Subcutaneous abdominal adipose tissue (tissue), 5 donors: ENCODE results near the gene MAGI1.

Source experiments
- H3K27ac ChIP-seq: one replicate; pipeline ENCODE4 v1.7.0; 2013; ENCODE audit warnings: low read depth, mild to moderate bottlenecking, inconsistent platforms, low read length, moderate library complexity
- H3K27me3 ChIP-seq, 5 donors: one replicate each; pipeline ENCODE4 v1.7.0; 2013; ENCODE audit warnings: low read length in 5 of 5, inconsistent platforms in 1 of 5; ENCODE audit not compliant: control insufficient read depth in 5 of 5, insufficient read depth in 4 of 5
- H3K36me3 ChIP-seq, 5 donors: one replicate each; pipeline ENCODE4 v1.7.0; 2013; ENCODE audit warnings: low read length in 5 of 5; ENCODE audit not compliant: control insufficient read depth in 5 of 5, insufficient read depth in 5 of 5
- H3K4me1 ChIP-seq, 5 donors: one replicate each; pipeline ENCODE4 v1.7.0; 2013; ENCODE audit warnings: low read length in 5 of 5, mild to moderate bottlenecking in 3 of 5, moderate library complexity in 1 of 5; ENCODE audit not compliant: control insufficient read depth in 5 of 5, insufficient read depth in 5 of 5
- H3K4me3 ChIP-seq, 5 donors: one replicate each; pipeline ENCODE4 v1.7.0; 2013; ENCODE audit warnings: low read length in 5 of 5, low read depth in 1 of 5
- H3K9ac ChIP-seq, 5 donors: one replicate each; pipeline ENCODE4 v1.7.0; 2013; ENCODE audit warnings: low read length in 5 of 5, mild to moderate bottlenecking in 4 of 5, moderate library complexity in 3 of 5
- H3K9me3 ChIP-seq, 5 donors: one replicate each; pipeline ENCODE4 v1.7.0; 2013; ENCODE audit warnings: low read length in 5 of 5; ENCODE audit not compliant: control insufficient read depth in 5 of 5
- donor health status: healthy.
- donor health status: healthy.
- donor health status: healthy.
- donor health status: healthy.
- donor health status: healthy.

MAGI1 gene

GRCh38 chr3:65633018-65633638, 405.6 kb downstream of the MAGI1 start:
- no peaks in the 10 kb centered on the region for H3K9me3 ChIP-seq
- no peaks in the 10 kb centered on the region for H3K4me1 ChIP-seq
- H3K4me3 ChIP-seq, result no peak overlapping the region
- H3K27ac ChIP-seq, result no peak overlapping the region
- H3K27me3 ChIP-seq, result no peaks in the 10 kb centered on the region
- H3K36me3 ChIP-seq, result no peaks in the 10 kb centered on the region
- H3K9ac ChIP-seq, result no peak overlapping the region

GRCh38 chr3:65632414-65632813, 406.3 kb downstream of the MAGI1 start:
- H3K27ac ChIP-seq, result no peak overlapping the region
- no peak overlapping the region for H3K9ac ChIP-seq
- H3K27me3 ChIP-seq, result no peaks in the 10 kb centered on the region
- H3K36me3 ChIP-seq, result no peaks in the 10 kb centered on the region
- H3K4me1 ChIP-seq, result no peaks in the 10 kb centered on the region
- H3K9me3 ChIP-seq, result no peaks in the 10 kb centered on the region
- no peak overlapping the region for H3K4me3 ChIP-seq

- Histone ChIP-seq H3K27ac (no peak overlapping the region), H3K9ac (no peak overlapping the region)
Measured at GRCh38 chr3:65628978-65629377, 409.7 kb downstream of the MAGI1 start.

GRCh38 chr3:65627062-65627461, 411.7 kb downstream of the MAGI1 start:
- H3K9me3 ChIP-seq, result no peaks in the 10 kb centered on the region
- H3K9ac ChIP-seq, result no peak overlapping the region
- no peaks in the 10 kb centered on the region for H3K36me3 ChIP-seq
- H3K4me3 ChIP-seq, result no peak overlapping the region
- H3K4me1 ChIP-seq, result no peaks in the 10 kb centered on the region
- H3K27me3 ChIP-seq, result no peaks in the 10 kb centered on the region
- H3K27ac ChIP-seq, result no peak overlapping the region

More at GRCh38 chr3:65628978-65629377, 409.7 kb downstream of the MAGI1 start:
- no peaks in the 10 kb centered on the region for H3K27me3 ChIP-seq
- H3K4me1 ChIP-seq, result no peaks in the 10 kb centered on the region
- no peaks in the 10 kb centered on the region for H3K36me3 ChIP-seq
- no peaks in the 10 kb centered on the region for H3K9me3 ChIP-seq
- H3K4me3 ChIP-seq, result no peak overlapping the region

GRCh38 chr3:65625305-65625704, 413.4 kb downstream of the MAGI1 start:
- Histone ChIP-seq H3K9me3 (no peaks in the 10 kb centered on the region), H3K4me3 (no peak overlapping the region), H3K27ac (no peak overlapping the region), H3K36me3 (peaks cover 0 to 7% (median 0%) of the 10 kb centered on the region in 5 donors), H3K27me3 (no peaks in the 10 kb centered on the region), H3K4me1 (no peaks in the 10 kb centered on the region), H3K9ac (no peak overlapping the region)

- Histone ChIP-seq H3K4me3 (no peak overlapping the region), H3K27me3 (no peaks in the 10 kb centered on the region), H3K9ac (no peak overlapping the region), H3K36me3 (peaks cover 0 to 7% (median 0%) of the 10 kb centered on the region in 5 donors), H3K9me3 (no peaks in the 10 kb centered on the region), H3K4me1 (no peaks in the 10 kb centered on the region), H3K27ac (no peak overlapping the region)
Measured at GRCh38 chr3:65623362-65623761, 415.4 kb downstream of the MAGI1 start.

GRCh38 chr3:65619888-65620287, 418.8 kb downstream of the MAGI1 start:
- no peaks in the 10 kb centered on the region for H3K9me3 ChIP-seq
- H3K27ac ChIP-seq, result no peak overlapping the region
- peaks cover 0 to 7% (median 0%) of the 10 kb centered on the region in 5 donors for H3K36me3 ChIP-seq
- no peaks in the 10 kb centered on the region for H3K4me1 ChIP-seq
- H3K4me3 ChIP-seq, result no peak overlapping the region
- H3K9ac ChIP-seq, result no peak overlapping the region
- H3K27me3 ChIP-seq, result no peaks in the 10 kb centered on the region

GRCh38 chr3:65619451-65619881, 419.3 kb downstream of the MAGI1 start:
- no peaks in the 10 kb centered on the region for H3K9me3 ChIP-seq
- H3K4me3 ChIP-seq, result no peak overlapping the region
- H3K4me1 ChIP-seq, result no peaks in the 10 kb centered on the region
- H3K27me3 ChIP-seq, result no peaks in the 10 kb centered on the region
- peaks cover 0 to 7% (median 0%) of the 10 kb centered on the region in 5 donors for H3K36me3 ChIP-seq
- H3K9ac ChIP-seq, result no peak overlapping the region
- no peak overlapping the region for H3K27ac ChIP-seq

GRCh38 chr3:65618599-65618998, 420.1 kb downstream of the MAGI1 start:
- H3K27ac ChIP-seq, result no peak overlapping the region
- H3K36me3 ChIP-seq, result peaks cover 0 to 7% (median 0%) of the 10 kb centered on the region in 5 donors
- no peak overlapping the region for H3K9ac ChIP-seq
- no peaks in the 10 kb centered on the region for H3K27me3 ChIP-seq
- no peaks in the 10 kb centered on the region for H3K9me3 ChIP-seq
- H3K4me3 ChIP-seq, result no peak overlapping the region
- H3K4me1 ChIP-seq, result no peaks in the 10 kb centered on the region

GRCh38 chr3:65617787-65618186, 420.9 kb downstream of the MAGI1 start:
- no peak overlapping the region for H3K9ac ChIP-seq
- no peaks in the 10 kb centered on the region for H3K4me1 ChIP-seq
- no peaks in the 10 kb centered on the region for H3K9me3 ChIP-seq
- H3K36me3 ChIP-seq, result peaks cover 0 to 7% (median 0%) of the 10 kb centered on the region in 5 donors
- H3K27me3 ChIP-seq, result no peaks in the 10 kb centered on the region
- H3K4me3 ChIP-seq, result no peak overlapping the region
- H3K27ac ChIP-seq, result no peak overlapping the region
